OCI-M2 (cell line): ENCODE measurements around the gene CKMT1A.
"Not testable (repeated sequence)": the region's sequence is repeated elsewhere in the genome, so short reads cannot be mapped to it uniquely, and the experiment has no call there.

Experiments used
- DNase-seq: peaks from one replicate; lab custom pipeline; 2025; ENCODE audit not compliant: unreplicated experiment; lab: John Stamatoyannopoulos, UW

The CKMT1A gene

DNA sequence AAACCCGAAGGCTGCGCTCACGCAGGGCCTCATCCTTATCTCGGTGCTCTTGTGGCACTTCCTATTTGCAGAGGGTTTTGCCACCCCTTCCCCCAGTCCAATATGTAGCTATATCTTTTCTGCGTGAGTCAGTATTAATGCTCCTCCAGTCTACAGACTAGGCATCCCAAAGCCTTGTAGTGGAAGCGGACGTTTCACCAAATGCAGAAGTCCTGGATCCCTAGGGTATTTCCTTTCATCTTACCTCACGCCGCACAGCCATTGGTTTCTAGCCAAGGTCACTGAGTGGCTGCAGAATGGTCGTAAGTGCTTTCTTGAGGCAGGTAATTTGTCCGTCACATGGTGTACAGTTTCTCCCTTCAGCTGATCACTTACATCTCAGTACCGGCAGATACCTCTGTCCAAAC, 53.2 kb downstream of the CKMT1A start:
- DNase-seq = not testable (repeated sequence)

GRCh38 chr15:43748376-43748775, 54.7 kb downstream of the CKMT1A start:
- DNase-seq = no peak
